GM12801 (cell line): ENCODE results near the gene PRDX5.

ENCODE experiments used
- TF ChIP-seq, protein P1 (sequence below): IDR thresholded peaks from one replicate; pipeline ENCODE4 v1.5.1; 2011; ENCODE audit warnings: control low read depth; ENCODE audit not compliant: insufficient read length; ENCODE audit errors: extremely low read depth

The PRDX5 gene

DNA sequence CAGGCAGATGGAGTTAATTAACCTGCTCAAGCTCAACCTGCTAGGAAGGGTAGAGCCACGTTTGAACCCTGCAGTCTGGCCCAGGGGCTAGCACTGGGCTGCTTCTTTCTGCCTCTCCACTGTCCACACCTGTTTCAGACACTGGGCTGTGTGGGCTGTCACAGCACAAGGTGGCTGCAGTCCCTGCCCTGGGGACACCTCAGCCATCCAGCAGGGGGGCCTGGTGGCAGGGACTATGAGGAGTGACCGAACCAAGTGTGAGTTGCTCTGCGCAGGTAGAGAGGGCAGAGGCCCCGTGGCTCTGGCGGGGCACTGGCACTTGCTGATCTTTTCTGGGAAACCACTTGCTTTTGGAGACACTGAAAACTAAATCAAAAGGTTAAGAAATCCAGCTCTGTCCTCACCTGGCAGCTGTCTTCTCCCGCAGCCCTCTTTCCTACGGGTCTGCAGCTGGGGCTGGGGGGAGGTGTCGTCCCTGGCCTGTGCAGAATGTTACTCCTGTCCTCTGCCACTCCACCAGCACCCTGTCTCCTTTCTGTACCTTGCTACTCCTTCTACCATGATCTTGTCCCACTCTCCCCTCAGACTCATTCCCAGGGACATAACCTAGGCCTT is 39.2 kb upstream of the PRDX5 start:
- TF ChIP-seq, protein P1, sequence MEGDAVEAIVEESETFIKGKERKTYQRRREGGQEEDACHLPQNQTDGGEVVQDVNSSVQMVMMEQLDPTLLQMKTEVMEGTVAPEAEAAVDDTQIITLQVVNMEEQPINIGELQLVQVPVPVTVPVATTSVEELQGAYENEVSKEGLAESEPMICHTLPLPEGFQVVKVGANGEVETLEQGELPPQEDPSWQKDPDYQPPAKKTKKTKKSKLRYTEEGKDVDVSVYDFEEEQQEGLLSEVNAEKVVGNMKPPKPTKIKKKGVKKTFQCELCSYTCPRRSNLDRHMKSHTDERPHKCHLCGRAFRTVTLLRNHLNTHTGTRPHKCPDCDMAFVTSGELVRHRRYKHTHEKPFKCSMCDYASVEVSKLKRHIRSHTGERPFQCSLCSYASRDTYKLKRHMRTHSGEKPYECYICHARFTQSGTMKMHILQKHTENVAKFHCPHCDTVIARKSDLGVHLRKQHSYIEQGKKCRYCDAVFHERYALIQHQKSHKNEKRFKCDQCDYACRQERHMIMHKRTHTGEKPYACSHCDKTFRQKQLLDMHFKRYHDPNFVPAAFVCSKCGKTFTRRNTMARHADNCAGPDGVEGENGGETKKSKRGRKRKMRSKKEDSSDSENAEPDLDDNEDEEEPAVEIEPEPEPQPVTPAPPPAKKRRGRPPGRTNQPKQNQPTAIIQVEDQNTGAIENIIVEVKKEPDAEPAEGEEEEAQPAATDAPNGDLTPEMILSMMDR, result no peak

DNA sequence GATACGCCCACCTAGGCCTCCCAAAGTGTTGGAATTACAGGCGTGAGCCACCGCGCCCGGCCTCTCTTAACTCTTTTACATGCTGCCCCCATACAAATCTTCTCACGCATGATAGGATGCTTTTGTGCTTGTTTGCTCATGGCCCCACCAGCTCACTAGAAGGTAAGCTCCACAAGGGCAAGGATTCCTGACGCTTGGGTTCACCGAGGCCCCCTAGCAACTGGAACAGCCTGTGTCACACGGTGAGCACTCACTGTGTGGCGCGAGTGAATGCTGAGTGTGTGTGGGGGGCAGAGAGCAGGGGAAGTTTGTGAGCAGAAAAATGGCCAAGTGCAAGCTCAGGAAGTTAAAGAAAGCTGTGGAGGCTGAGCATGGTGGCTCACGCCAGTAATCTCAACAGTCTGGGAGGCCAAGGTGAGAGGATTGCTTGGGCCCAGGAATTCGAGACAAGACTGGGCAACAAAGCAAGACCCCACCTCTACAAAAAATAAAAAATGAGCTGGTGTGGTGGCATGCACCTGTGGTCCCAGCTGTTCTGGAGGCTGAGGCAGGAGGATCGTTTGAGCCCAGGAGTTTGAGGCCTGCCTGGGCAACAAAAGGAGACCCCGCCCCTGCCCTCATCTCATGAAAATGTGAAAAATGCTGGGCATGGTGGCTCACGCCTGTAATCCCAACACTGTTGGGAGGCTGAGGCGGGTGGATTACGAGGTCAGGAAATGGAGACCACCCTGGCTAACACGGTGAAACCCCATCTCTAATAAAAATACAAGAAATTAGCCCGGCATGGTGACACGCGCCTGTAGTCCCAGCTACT is 35.8 kb upstream of the PRDX5 start:
- TF ChIP-seq, protein P1, result no peak

DNA sequence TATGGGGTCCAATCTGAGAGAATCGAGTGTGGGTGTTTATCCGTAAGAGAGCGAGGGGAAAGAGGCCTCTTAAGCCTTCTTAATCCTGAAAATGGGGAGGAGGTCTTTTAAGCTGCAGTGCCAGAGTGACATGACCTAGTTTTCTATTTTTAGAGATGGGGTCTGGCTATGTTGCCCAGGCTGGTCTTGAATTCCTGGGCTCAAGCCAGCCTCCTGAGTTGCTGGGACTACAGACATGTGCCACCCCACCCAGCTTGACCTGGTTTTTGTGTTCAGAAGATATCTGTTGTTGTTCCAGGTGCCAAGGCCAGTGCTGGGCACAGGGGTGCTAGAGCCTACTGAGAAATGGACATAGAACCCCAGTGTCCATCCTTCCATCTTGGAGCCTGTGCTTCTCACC is 34.8 kb upstream of the PRDX5 start:
- TF ChIP-seq, protein P1, result no peak

DNA sequence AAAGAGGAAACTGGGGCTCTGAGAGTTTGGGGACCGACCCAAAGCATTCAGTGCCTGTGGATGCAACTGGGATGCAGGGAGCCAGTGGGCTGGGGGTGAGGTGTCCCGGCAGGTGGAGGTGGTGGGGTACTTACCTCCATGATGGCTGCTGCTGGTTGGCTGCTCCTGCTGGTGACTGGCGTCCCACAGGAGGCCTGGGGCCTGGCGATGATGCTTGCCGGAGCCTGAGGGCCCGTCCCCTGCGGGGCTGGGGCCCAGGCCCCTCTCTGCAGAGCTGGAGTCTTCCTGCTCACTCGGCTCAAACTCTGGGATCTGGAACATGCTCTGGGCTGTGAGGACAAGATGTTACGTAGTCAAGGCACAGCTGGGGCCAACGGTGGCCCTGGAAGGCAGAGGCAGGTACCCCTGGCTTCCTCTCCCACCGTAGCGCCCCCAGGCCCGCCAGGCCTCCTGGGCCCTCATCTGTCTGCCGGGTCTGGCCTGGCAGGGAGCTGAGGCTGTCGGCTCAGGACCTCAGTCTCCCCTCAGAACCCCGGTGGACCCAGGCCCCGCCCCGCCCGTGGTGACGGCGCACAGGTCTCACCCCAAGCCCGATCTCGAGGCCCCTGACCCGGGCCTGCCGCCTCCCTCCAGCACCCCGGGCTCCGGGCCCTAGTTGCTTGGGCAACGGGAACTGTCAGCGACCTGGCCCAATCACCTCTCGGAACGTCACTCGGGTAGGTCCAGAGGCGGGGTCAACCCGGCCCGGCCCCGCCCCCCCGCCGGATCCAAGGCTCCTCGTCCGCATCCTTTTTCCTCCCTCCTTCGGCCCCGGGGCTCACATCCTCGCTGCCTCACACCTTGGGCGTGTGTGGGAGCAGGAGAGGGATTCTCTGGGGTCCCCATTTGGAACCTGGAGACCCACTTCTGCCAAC is 33.6 kb upstream of the PRDX5 start, which contains the start of gene BAD:
Gene BAD, minus strand, starts transcription at position 618 of the 914 bp plus-strand sequence. Its CDS starts 297 bp downstream, at position 321.
- TF ChIP-seq, protein P1, result no peak

DNA sequence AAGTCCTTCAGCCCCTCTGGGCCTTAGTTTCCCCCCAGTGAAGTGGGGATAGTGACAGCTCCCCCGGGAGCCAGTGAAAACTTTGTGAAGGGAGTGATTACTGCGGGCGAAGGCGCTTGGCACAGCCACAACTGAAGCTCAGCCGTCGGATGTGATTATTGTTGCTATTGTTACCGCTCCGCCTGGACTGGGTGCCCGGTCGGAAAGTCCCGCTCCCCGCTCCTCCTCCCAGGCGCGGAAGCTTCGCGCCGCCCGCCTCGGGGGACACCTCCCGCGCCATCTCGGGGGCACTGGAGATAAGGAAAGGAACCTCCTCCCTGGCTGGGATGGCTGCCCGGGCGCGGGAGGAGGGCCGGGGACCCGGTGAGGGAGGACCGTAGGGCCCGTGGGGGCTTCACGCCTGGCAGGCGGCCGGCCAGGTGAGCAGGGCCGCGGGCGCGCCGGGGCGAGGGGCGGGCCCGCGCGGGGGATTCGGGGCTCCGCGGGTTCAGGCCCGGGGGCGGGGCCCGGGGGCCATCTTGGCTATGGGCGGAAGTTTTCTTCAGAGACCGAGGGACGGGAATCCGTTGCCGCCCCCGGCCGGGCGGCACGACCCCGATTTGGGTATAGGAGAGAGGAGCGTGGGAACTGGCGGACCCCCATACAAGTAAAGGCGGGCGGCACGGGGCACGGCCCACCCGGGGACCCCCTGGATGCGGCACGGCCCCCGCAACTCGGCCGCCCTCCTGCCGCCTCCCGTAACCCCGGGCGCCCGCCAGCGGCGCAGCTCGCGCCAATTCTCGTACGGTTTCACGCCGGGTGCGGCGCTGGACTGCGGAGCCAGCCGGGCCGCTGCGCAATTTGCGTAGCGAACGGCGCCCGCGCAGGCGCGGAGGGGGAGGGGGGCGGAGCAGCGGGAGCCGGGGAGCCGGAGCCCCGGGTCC is 32.7 kb upstream of the PRDX5 start, which contains the start of gene GPR137:
Gene GPR137, plus strand, starts transcription at position 887 of the 923 bp plus-strand sequence. CDS start 677 bp downstream, outside the sequence.
- TF ChIP-seq, protein P1, result no peak

DNA sequence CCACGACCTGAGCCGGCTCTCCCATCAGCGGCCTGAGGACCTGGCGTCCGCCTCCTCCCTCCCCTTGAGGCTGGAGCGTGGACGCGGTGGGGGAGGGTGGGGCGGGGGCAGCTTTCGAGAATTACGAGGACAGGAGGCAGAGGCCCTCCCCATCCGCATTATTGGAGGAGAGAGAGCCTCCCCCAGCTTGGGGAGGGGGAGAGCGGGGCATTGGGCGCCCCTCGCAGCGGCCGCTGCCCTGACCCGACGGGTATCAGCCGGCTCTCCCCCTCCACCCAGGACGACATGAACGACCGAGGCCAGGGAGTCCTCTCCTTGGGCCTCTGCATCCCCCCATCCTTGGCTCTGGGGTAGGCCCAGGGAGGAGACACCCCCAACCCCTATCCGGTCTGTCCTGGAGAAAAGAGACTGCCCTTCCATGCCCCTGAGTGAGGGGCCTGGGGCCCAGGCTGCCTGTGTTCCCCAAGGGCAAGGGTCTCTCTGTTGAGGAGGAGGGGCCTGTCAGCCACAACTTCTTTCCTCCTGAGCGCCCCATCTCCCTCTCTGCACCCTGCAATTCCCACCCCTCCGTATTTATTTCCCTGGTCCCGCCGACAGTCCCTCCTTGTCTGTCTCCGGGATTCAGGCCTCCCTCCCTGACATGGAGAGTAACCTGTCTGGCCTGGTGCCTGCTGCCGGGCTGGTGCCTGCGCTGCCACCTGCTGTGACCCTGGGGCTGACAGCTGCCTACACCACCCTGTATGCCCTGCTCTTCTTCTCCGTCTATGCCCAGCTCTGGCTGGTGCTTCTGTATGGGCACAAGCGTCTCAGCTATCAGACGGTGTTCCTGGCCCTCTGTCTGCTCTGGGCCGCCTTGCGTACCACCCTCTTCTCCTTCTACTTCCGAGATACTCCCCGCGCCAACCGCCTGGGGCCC is 31.8 kb upstream of the PRDX5 start:
- TF ChIP-seq, protein P1, result no peak
